Right lung (tissue), 10 donors: Measurements from ENCODE around the gene PSMD3. TPM values are rescaled to one million over a fixed set of nuclear protein-coding genes. Genes with fewer than 3 reads are reported as not detected.
"Not testable (repeated sequence)": the region's sequence is repeated elsewhere in the genome, so short reads cannot be mapped to it uniquely, and the experiment has no call there.

Experiments used
- DNase-seq, 2 donors: peaks; one replicate each; pipeline ENCODE4 v3.0.0-alpha.2; 2013
- long read RNA-seq, 8 donors: transcript quantifications; one replicate each; lab custom pipeline, GENCODE V29; 2026
- polyA plus RNA-seq, 5 donors: library from polyadenylated mRNA; unstranded; fragments of 120-200 nt; gene quantifications; one replicate each; pipeline versions ENCODE4 v1.2.1 to v1.2.3, GENCODE V29; 2013; ENCODE audit warnings: inconsistent platforms in 1 of 5, low replicate concordance in 1 of 5; ENCODE audit not compliant: insufficient read length in 5 of 5, insufficient read depth in 1 of 5

PSMD3 gene
- polyA plus RNA-seq, result 100 to 1,000 TPM in 2 of 5 donors, 10 to 100 TPM in 3; 74.5 to 110 (median 93.0) TPM
- long read RNA-seq, donor 1, transcript PSMD3-201 (12 exons, 2,158 nt), result major isoform, 20 of 45 reads
- long read RNA-seq, donor 1, partial matches to known transcripts, result 22 of 45 reads
- long read RNA-seq, donor 1, other reads (novel, unspliced or antisense), result 0 of 45 reads
- long read RNA-seq, donor 2, transcript PSMD3-201 (12 exons, 2,158 nt), result major isoform, 17 of 50 reads
- long read RNA-seq, donor 2, partial matches to known transcripts, result 33 of 50 reads
- long read RNA-seq, donor 2, other reads (novel, unspliced or antisense), result 0 of 50 reads
- long read RNA-seq, donor 3, transcript PSMD3-201 (12 exons, 2,158 nt), result major isoform, 24 of 37 reads
- long read RNA-seq, donor 3, partial matches to known transcripts, result 12 of 37 reads
- long read RNA-seq, donor 3, other reads (novel, unspliced or antisense), result 0 of 37 reads
- long read RNA-seq, donor 4, transcript PSMD3-201 (12 exons, 2,158 nt), result major isoform, 12 of 25 reads
- long read RNA-seq, donor 4, partial matches to known transcripts, result 12 of 25 reads
- long read RNA-seq, donor 4, other reads (novel, unspliced or antisense), result 0 of 25 reads
- long read RNA-seq, donor 5, transcript PSMD3-201 (12 exons, 2,158 nt), result major isoform, 22 of 52 reads
- long read RNA-seq, donor 5, partial matches to known transcripts, result 28 of 52 reads
- long read RNA-seq, donor 5, other reads (novel, unspliced or antisense), result 0 of 52 reads
- long read RNA-seq, donor 6, transcript PSMD3-201 (12 exons, 2,158 nt), result major isoform, 40 of 54 reads
- long read RNA-seq, donor 6, partial matches to known transcripts, result 12 of 54 reads
- long read RNA-seq, donor 6, other reads (novel, unspliced or antisense), result 0 of 54 reads
- long read RNA-seq, donor 7, transcript PSMD3-201 (12 exons, 2,158 nt), result major isoform, 17 of 80 reads
- long read RNA-seq, donor 7, partial matches to known transcripts, result 60 of 80 reads
- long read RNA-seq, donor 7, other reads (novel, unspliced or antisense), result 0 of 80 reads
- long read RNA-seq, donor 8, transcript PSMD3-201 (12 exons, 2,158 nt), result major isoform, 10 of 16 reads
- long read RNA-seq, donor 8, partial matches to known transcripts, result 6 of 16 reads
- long read RNA-seq, donor 8, other reads (novel, unspliced or antisense), result 0 of 16 reads

- DNase-seq, result peak; percentile 99 to 100
Measured at GRCh38 chr17:39980351-39981206, at the start of gene PSMD3. PSMD3 (plus strand) TSS chr17:39980807; CDS start chr17:39980971, 164 bp downstream.

GRCh38 chr17:39933912-39934311 is 46.7 kb upstream of the PSMD3 start:
- DNase-seq, result no peak

DNA sequence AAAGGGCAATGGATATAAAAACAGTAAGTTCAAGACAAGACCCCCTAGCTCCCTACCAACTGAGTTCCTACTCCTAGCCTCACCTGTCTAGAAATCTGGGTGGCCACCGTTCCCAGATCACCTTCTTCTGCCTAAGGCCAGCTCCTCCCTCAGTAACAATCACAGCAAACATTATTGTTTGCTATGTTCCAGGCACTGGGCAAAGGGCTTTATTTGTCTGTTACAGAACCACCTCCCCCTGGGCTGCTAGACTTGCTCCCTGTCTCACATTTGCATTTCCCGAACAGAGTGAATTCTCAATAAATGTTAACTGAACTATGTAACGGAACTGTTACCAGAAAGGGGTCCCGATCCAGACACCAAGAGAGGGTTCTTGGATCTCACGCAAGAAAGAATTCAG is 46.3 kb upstream of the PSMD3 start:
- DNase-seq, result no peak

GRCh38 chr17:39935909-39936308 is 44.7 kb upstream of the PSMD3 start:
- no peak for DNase-seq

DNA sequence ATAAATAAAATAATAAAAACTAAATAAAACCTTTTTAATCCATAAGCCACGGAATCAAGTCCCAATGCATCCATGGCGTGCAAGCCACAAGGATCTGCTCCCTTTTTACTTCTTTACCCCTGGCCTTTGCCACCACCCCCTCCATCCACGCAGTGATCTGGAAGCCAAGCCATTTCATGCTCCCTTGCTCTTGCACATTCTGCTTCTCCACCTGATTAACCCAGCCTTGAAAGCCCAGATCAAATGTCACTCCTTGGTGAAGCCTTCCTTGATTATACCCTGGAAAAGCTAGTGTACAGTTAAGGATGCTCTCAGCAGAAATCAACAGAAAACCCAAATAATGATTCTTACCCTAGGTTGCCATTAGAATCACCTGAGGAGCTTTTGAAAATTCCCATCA is 43.2 kb upstream of the PSMD3 start:
- DNase-seq, result no peak

DNA sequence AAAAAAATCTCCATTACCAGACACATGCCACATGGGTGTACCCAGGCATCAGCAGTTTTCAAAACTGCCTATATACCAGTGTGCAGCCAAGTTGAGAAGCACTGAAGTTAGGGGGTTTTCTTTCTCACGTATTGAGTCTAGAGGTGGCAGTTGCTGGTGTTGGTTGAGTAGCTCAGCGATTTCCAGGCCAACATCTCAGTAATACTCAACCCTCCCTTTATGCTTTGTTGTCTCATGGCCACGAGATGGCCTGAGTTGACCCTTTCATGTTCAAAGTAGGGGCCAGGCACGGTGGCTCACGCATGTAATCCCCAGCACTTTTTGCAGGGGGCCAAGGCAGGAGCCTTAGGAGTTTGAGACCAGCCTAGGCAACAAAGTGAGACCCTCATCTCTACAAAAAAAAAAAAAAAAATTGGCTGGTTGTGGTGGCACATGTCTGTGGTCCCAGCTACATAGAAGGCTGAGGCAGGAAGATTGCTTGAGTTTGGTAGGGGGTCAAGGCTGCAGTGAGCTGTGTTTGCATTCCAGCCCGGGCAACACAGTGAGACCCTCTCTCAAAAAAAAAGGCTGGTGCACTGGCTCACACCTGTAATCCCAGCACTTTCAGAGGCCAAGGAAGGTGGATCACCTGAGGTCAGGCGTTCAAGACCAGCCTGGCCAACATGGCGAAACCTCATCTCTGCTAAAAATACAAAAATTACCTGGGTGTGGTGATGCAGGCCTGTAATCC is 42.3 kb upstream of the PSMD3 start:
- DNase-seq, result no peak

DNA sequence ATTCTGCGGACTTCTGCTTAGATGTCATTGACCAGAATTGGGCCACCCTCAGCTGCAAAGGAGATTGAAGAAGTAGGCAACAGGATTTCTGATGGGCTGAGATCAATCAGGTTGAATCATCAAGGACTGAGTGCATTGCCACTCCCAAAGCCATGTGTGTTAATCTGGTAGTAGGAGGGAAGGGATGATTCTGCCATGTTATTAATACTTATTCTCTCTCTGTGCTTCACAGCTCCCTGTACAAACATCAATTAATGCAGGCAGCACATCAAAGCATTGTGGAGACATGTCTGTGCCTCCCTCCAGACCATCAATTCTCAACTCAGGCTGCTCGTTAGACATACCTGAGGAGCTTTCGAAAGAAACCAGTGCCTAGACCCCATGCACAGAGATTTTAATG is 41.5 kb upstream of the PSMD3 start:
- no peak for DNase-seq

DNA sequence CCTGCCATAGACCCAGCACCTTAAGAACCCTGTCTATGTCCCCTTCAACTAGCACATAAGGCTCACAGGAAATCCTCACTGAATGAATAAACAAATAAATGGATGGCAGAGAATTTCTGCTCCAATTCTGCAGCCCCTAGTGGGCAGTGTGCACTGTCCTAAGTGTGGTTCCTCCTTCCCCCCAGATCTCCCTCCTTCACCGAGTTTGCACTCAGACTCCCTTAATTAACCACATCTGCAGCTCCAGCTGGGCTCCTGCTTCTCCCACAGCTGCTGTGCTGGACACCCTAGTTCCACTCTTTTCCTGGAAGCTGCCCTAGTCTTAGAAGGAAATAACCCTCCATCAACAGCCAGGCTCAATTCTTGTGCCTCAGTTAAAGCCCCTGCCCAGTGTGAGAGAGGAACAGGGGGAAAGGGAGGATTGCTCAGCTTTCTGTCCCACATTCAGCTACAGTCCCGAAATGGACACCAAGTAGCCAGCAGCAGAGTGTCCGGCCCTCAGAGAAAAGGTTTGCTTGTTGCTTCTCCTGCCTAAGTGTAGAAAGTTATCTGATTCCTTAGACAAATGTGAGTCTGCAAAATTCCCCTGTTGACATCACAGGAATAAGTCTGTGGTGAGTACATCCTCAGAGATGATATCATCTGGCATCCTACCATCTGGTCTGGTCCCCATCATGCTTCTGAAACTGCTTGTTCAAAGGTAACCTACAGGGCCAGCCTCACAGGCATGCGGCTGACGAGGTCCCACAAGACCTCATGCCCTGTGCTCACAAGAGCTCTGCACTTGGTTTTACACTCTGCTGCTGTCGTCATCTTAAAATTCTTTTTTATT is 40.8 kb upstream of the PSMD3 start:
- peak; percentile 28 to 42 for DNase-seq

GRCh38 chr17:39943702-39944392 is 36.8 kb upstream of the PSMD3 start:
- DNase-seq, result no peak

GRCh38 chr17:39944393-39944711 is 36.3 kb upstream of the PSMD3 start:
- no peak for DNase-seq

GRCh38 chr17:39946551-39947330 is 33.9 kb upstream of the PSMD3 start:
- DNase-seq, result no peak

GRCh38 chr17:39948489-39948828 is 32.1 kb upstream of the PSMD3 start:
- DNase-seq, result not testable (repeated sequence)

DNA sequence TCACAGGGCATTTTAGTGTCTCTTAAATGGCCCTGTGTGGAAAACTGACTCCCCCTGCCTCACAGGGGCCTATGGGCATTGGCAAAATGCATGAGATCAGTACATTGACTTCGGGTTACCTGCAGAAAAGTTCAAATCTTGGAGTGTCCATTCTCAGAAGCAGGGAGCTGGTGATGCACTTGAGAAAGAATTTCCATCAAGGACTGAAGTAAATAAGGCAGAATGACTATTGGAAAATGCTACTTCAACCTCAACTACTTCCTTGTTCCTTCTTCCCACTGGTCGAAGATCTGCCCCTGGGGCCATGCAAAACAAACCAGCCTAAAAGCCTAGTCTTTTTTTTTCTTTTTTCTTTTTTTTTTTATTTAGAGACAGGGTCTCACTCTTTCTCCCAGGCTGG is 31.6 kb upstream of the PSMD3 start:
- DNase-seq, result no peak

DNA sequence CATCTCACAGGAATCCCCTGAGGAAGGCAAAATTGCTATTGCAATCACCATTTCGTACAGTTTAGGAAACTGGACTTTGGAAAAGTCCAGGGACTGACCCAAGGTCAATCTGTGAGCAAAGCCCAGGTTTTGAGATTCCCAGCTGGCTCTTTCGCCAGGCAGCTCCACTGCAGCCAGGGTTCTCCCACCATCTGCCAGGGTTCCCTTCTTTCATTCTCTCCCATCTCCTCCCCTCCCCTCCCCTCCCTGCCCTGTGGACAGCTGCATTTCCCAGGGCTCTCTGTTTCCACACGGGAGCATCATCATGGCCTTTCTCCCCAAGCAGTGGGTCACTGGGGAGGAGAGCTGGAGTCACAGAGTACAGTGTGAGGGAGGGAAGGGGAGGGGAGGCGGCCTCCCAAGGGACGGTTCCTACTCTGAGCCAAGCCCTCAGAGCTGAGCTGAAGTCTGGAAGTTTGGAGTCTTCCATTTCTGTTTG is 29.7 kb upstream of the PSMD3 start:
- no peak for DNase-seq

DNA sequence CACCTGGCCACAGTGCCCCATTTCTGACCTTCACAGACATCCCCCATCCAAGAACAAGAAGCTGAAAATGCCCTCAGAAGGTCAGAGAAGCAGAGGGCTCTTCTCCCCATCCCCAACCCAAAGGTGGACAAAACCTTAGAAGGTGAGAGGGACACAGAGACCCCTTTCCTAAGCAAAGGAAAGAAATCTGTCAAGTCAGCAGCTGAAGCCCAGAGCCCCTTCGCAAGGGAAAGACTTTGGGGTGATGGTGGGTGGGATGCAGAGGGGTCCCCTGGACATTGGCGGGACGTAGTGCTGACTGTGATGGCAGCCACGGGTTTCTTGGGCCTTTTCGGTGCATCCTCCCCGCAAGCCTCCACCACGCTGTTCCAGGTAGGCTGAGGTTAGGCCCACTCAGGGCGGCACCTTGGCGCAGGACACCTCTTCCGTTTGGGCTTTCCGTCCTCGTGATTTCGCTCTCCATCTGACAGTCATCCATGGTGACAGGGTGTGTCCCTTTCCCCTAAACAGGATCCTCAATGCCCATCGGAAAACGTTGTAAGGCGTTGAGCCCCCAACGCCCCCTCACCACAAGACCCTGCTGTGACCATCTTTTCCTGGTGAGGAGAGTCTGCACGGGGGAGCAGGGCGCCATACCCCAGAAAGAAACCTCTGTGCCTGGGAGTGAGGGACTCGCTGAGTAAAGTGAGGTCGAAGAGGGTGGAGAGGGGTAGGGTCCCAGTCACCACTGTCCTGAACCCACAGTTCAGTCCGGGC is 28.5 kb upstream of the PSMD3 start:
- DNase-seq, result no peak

DNA sequence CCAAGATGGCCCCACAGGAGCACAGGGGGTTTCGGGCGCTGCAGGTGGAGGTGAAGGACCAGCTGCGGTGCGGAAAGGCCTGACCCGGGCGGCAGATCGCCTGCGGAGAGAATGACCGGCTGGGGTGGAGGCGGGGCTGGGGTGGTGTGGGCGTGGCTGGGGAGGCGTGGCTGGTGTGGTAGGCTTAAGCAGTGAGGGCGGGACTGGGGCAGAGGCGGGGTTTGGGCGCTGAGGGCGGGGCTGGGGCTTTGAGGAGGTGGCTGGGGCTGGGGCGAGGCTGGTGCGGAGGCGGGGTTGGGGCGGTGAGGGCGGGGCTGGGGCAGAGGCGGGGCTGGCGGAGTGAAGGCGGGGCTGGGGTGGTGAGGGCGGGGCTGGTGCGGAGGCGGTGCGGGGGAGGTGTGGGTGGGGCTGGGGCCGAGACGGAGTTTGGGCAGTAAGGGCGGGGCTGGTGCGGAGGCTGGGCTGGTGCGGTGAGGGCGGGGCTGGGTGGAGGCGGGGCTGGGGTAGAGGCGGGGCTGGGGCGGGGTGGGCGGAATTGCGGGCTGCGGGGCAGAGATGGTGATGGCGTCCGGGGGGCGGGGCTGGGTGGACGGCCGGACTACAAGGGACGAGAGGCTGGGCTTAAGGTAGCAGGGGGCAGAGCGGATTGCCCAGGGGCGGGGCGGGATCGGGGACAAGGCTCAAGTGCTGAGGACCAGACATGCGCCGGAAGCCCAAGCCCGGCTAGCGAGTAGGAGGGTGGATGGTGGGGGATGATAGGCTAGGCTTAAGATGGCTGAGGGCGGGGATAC is 27.7 kb upstream of the PSMD3 start:
- DNase-seq, result peak; percentile 93 to 94
